GM11168 (cell line): ENCODE data around the gene URI1.

ENCODE experiments used
- in situ Hi-C: fragments of 300-500 bp; cut with MboI; formaldehyde crosslinking; loops from one replicate; pipeline ENCODE4 v1.12.0; 2022; ENCODE audit warnings: low sequenced_read_pairs; ENCODE audit not compliant: unreplicated experiment

URI1 gene

DNA sequence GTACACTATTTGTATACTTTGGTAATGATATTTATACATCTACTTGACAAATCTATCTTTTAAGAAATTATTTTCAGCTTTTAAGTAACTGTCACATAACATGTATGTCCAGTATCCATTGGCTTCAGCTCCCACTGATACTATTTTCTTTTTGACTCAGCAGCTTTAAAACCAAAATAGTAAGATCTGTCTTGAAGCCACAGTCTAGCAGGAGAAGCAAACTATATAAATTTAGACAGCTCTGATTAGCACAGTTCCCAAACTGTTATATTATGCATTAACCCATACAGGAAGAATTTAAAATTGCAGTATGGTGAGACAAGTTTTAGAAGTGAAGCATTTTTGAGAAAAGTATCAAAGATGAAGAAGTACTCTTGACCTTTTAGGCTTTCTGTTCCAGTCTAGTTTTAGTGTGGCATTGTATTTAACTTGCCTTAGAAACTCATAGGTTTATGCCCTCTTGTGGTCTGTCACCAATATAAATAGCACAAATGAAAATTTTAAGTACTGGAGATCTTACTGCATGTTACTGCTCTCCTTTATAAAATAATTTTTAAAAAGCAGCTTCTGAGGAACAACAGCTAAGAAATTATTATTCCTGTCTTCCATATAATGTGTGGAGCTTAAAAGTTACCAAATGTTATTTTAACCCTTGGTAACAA is 24.7 kb downstream of the URI1 start:
- in situ Hi-C loops, result no loop called here

GRCh38 chr19:29967623-29968022 is 25.6 kb downstream of the URI1 start:
- in situ Hi-C loops, result no loop called here

- in situ Hi-C loops, result no loop called here
Observed at GRCh38 chr19:29969891-29970290, 27.9 kb downstream of the URI1 start.

DNA sequence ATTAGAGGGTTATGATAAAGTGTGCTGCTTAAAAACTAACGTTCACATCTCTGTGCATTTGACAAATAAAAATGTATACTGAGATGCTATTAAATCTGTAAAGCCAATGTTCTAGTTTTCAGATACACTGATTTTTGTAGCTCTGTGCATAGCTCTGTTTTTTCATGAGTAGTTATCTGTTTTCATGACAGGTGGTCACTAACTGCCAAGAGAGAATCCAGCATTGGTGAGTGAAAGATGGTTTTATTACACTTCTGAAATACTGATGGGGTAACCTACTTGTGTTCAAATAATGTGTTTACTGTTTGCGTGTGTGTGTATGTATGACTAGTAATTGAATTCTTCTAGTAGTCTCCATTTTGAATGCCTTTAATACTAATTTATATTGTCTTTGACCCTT is 29.0 kb downstream of the URI1 start:
- in situ Hi-C loops, result no loop called here

- in situ Hi-C loops, result no loop called here
Observed at GRCh38 chr19:29971648-29972047, 29.6 kb downstream of the URI1 start.

DNA sequence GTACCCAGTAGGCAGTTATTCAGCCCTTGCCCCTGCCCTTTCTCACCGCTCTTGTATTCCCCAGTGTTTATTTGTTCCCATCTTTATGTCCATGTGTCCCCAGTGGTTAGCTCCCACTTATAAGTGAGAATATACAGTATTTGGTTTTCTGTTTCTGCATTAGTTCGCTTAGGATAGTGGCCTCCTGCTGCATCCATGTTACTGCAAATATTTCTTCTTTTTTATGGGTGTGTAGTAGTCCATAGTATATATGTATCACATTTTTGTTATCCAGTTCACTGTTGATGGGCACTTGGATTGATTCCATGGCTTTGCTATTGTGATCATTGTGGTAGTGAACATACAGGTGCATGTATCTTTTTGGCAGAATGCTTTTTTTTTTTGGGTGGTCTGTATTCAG is 32.7 kb downstream of the URI1 start:
- in situ Hi-C loops, result no loop called here

GRCh38 chr19:29976151-29976943 is 34.3 kb downstream of the URI1 start:
- in situ Hi-C loops, result no loop called here

DNA sequence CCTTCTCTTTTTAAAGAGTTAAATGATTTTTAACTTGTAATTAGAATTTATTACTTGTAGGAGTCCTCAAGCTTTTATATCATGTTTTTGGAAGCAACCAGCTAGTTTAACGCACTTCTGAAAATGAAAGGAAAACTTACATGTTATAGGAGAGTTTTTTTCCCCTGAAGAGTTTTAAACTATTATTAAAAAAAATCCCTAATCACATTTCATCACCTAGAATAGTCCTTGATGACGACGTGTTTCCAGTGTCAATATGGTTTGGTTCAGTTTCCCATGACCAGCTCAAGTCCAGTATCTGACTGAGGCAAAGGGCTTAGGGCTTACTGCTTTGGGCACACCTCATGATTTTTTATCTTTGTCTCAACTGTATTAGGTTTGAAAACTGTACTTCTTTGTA is 36.0 kb downstream of the URI1 start:
- in situ Hi-C loops, result no loop called here

GRCh38 chr19:29983568-29983967 is 41.5 kb downstream of the URI1 start:
- in situ Hi-C loops, result no loop called here

DNA sequence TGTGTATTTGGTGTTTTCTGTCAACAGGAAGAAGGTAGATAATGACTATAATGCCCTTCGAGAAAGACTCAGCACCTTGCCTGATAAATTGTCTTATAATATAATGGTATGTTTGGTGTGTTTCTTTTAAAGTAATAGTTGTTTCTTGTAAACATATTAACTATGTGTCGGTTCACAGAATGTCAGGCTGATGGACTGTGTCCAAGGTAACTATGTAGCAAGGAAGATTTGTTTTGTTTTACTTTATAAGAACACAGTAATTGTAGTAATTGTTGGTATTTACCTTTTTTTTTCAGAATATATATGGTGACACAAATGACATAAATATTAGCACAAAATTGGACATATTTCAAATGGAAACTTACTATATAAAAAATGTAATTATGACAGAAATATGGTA is 43.2 kb downstream of the URI1 start:
- in situ Hi-C loops, result no loop called here

- in situ Hi-C loops, result no loop called here
Observed at GRCh38 chr19:29988351-29988750, 46.3 kb downstream of the URI1 start.

- in situ Hi-C loops, result no loop called here
Observed at GRCh38 chr19:29992233-29992867, 50.3 kb downstream of the URI1 start.

DNA sequence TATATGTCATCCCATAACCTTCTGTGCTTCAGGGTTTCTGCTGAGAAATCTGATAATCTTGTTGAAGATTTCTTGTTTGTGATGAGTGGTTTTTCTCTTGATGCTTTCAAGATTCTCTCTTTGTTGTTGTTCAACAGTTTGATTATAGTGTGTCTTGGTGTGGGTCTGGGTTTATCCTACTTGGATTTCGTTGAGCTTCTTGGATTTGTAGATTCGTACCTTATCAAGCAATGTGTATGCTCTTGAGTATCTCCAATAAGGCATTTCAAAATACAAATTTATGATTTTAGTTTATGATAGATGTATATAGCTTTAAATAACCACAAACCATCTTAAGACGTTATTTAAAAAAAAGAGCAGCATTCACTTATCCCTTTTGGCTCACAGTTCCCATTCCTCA is 57.5 kb downstream of the URI1 start:
- in situ Hi-C loops, result no loop called here

DNA sequence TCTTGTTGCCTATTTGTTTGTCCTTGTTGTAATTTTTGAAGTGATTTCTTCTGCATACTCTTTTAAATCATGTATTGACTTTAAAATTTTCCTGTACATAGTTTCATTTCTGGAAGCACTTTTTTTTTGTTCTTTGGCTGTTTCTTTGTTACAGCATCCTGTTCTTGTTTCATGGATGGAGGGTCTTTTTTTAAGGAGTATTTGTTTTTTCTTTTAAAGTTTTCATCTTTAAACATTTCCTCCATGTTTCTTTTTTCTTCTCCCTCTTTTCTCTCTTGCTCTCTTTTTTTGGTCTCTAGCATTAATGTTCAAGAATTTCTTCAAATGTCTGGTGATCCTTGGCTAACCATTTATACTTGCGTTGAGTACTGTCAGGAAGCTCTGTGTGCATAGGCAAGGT is 58.8 kb downstream of the URI1 start:
- in situ Hi-C loops, result no loop called here

DNA sequence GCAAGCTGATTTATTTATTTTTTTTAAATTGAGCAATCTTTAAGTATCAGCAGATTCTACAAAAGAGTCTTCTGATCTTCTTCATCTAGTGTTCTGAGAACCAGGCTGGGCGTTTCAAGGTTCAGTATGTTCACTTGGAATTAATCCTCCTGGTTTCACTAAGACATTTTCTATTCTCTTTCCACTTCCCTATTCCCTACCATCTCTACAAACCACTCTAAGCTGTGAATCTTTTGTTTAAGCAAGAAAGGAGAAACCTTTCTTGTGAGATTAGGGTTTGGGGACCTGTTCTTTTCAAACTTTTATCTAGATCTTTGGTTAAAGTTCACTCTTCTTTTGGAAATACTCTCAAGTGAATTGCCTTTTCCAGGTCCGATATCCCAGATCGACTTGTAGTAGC is 59.3 kb downstream of the URI1 start:
- in situ Hi-C loops, result no loop called here

GRCh38 chr19:30001791-30002190 is 59.8 kb downstream of the URI1 start:
- in situ Hi-C loops, result no loop called here

GRCh38 chr19:30003866-30004265 is 61.8 kb downstream of the URI1 start:
- in situ Hi-C loops, result no loop called here

- in situ Hi-C loops, result no loop called here
Observed at GRCh38 chr19:30004403-30004802, 62.4 kb downstream of the URI1 start.

GRCh38 chr19:30006207-30006606 is 64.2 kb downstream of the URI1 start:
- in situ Hi-C loops, result no loop called here

- in situ Hi-C loops, result no loop called here
Observed at GRCh38 chr19:30008169-30008568, 66.1 kb downstream of the URI1 start.

- in situ Hi-C loops, result no loop called here
Observed at GRCh38 chr19:30009013-30009412, 67.0 kb downstream of the URI1 start.
